Upper lobe of right lung (tissue), 1 donor: ENCODE results near the gene ITGA4. TPM values are rescaled to one million over a fixed set of nuclear protein-coding genes. Genes with fewer than 3 reads are reported as not detected.

Source experiments
- ATAC-seq: fragments of 200-7000 bp; cut with Tn5 transposase; one replicate; pipeline ENCODE4 v1.9.1; 2020; ENCODE audit warnings: mild to moderate bottlenecking, moderate library complexity
- DNase-seq: peaks from one replicate; pipeline ENCODE4 v3.0.0-alpha.2; 2020
- H3K27ac ChIP-seq: fragments of 200-600 bp; one replicate; pipeline ENCODE4 v1.8.0; 2022
- H3K27me3 ChIP-seq: fragments of 200-600 bp; one replicate; pipeline ENCODE4 v1.8.0; 2022; ENCODE audit warnings: mild to moderate bottlenecking
- H3K36me3 ChIP-seq: fragments of 200-600 bp; one replicate; pipeline ENCODE4 v1.8.0; 2022
- H3K4me1 ChIP-seq: fragments of 200-600 bp; one replicate; pipeline ENCODE4 v1.8.0; 2022
- H3K4me3 ChIP-seq: fragments of 200-600 bp; one replicate; pipeline ENCODE4 v1.8.0; 2022; ENCODE audit warnings: mild to moderate bottlenecking
- H3K9me3 ChIP-seq: fragments of 200-600 bp; one replicate; pipeline ENCODE4 v1.8.0; 2022
- CTCF ChIP-seq: fragments of 200-600 bp; IDR thresholded peaks from one replicate; pipeline ENCODE4 v1.8.0; 2022; ENCODE audit warnings: antibody characterized with exemption
- intact Hi-C: fragments of 100-400 bp; cut with DNase I; formaldehyde crosslinking; loops from one replicate; pipeline ENCODE4 v1.11.0; 2022
- total RNA-seq: library from RNA; stranded (reverse); fragmentation: NEBNext Ultra II Directional; extraction: Animal tissue kit (Norgen Biotek cat#: 25700); gene quantifications from one replicate; pipeline ENCODE4 v1.2.1, GENCODE V29; 2021
- donor health status: DM: no; HTN: yes; CAD: no; lungs with severe emphysema.

The ITGA4 gene
- total RNA-seq, 1 donor from 2014 or later: 18.4 TPM

- ATAC-seq: peak; percentile 46
- Histone ChIP-seq H3K9me3 (no peaks in the 10 kb centered on the region), H3K4me3 (no peak overlapping the region), H3K27ac (no peak overlapping the region), H3K4me1 (no peaks in the 10 kb centered on the region), H3K36me3 (no peaks in the 10 kb centered on the region), H3K27me3 (no peaks in the 10 kb centered on the region)
- intact Hi-C loops: no loop called here
- no peak for DNase-seq
- no peak for TF ChIP-seq CTCF
Measured at GRCh38 chr2:181517685-181518301, 60.6 kb downstream of the ITGA4 start.

- H3K9me3 ChIP-seq: no peaks in the 10 kb centered on the region
- no peak overlapping the region for H3K4me3 ChIP-seq
- DNase-seq: no peak
- no peak for ATAC-seq
- no peaks in the 10 kb centered on the region for H3K36me3 ChIP-seq
- no peak for TF ChIP-seq CTCF
- intact Hi-C loops: no loop called here
- no peaks in the 10 kb centered on the region for H3K27me3 ChIP-seq
- no peak overlapping the region for H3K27ac ChIP-seq
- H3K4me1 ChIP-seq: no peaks in the 10 kb centered on the region
Measured at GRCh38 chr2:181520253-181520652, 63.1 kb downstream of the ITGA4 start.

GRCh38 chr2:181523756-181524155, 66.6 kb downstream of the ITGA4 start:
- DNase-seq: no peak
- no peak for TF ChIP-seq CTCF
- Histone ChIP-seq H3K4me1 (no peaks in the 10 kb centered on the region), H3K9me3 (no peaks in the 10 kb centered on the region), H3K4me3 (no peak overlapping the region), H3K27me3 (no peaks in the 10 kb centered on the region), H3K27ac (no peak overlapping the region), H3K36me3 (peaks cover 8% of the 10 kb centered on the region)
- intact Hi-C loops: no loop called here
- no peak for ATAC-seq

GRCh38 chr2:181526014-181526413, 68.8 kb downstream of the ITGA4 start:
- Histone ChIP-seq H3K36me3 (peaks cover 18% of the 10 kb centered on the region), H3K4me1 (no peaks in the 10 kb centered on the region), H3K27me3 (no peaks in the 10 kb centered on the region), H3K9me3 (no peaks in the 10 kb centered on the region), H3K27ac (no peak overlapping the region), H3K4me3 (no peak overlapping the region)
- DNase-seq (no peak), ATAC-seq (no peak)
- intact Hi-C loops: no loop called here
- TF ChIP-seq CTCF: no peak

- H3K27ac ChIP-seq: no peak overlapping the region
- H3K9me3 ChIP-seq: no peaks in the 10 kb centered on the region
- no peak for TF ChIP-seq CTCF
- H3K4me1 ChIP-seq: no peaks in the 10 kb centered on the region
- no peak for DNase-seq
- no peak overlapping the region for H3K4me3 ChIP-seq
- intact Hi-C loops: no loop called here
- H3K36me3 ChIP-seq: peaks cover 18% of the 10 kb centered on the region
- no peaks in the 10 kb centered on the region for H3K27me3 ChIP-seq
- no peak for ATAC-seq
Measured at GRCh38 chr2:181527058-181527457, 69.9 kb downstream of the ITGA4 start.

GRCh38 chr2:181528441-181528840, 71.3 kb downstream of the ITGA4 start:
- no peaks in the 10 kb centered on the region for H3K9me3 ChIP-seq
- H3K27me3 ChIP-seq: no peaks in the 10 kb centered on the region
- intact Hi-C loops: no loop called here

More at GRCh38 chr2:181528441-181528840, 71.3 kb downstream of the ITGA4 start:
- no peak for TF ChIP-seq CTCF
- peaks cover 18% of the 10 kb centered on the region for H3K36me3 ChIP-seq
- no peak overlapping the region for H3K4me3 ChIP-seq
- DNase-seq (no peak), ATAC-seq (no peak)
- no peaks in the 10 kb centered on the region for H3K4me1 ChIP-seq
- no peak overlapping the region for H3K27ac ChIP-seq
